Heart left ventricle (tissue), 13 donors: ENCODE measurements around the gene TTC39C.

ENCODE experiments used
- CTCF ChIP-seq, 12 donors: fragments of 200-600 bp; sonication (generic) in 4 of 12; IDR thresholded peaks; one replicate each; pipeline versions ENCODE4 v1.5.0 to v1.8.0; 2018 to 2022; ENCODE audit warnings: antibody characterized with exemption in 12 of 12, mild to moderate bottlenecking in 5 of 12
- POLR2A ChIP-seq, 2 donors: fragments of 450-650 bp; IDR thresholded peaks; one replicate each; pipeline ENCODE4 v1.6.1; 2017; ENCODE audit warnings: antibody characterized with exemption in 2 of 2, mild to moderate bottlenecking in 2 of 2, moderate library complexity in 2 of 2
- donor health status: ischemic (EF 13 %, LVEDD 7.1; RV severe dilation, severe dysfunction).
- donor health status: DM: no; HTN: yes; CAD: no.
- donor health status: DM: no; HTN: no; CAD: no.
- donor health status: ischemic (EF 25% LVEDD 6.9; RV normal size, moderate dysfunction).
- donor health status: ischemic (EF 25% LVEDD 5.7; RV mildly dilated, moderate dysfunction).
- donor health status: ischemic (EF 35%, LVEDD 5.7; RV mildly dilated, moderate dysfunction).
- donor health status: nonischemic (EF 11% LVEDD 7.7; RV severe dilation, severe dysfunction).
- donor health status: DM: yes; HTN: yes; CAD: no.
- donor health status: PGD.
- donor health status: ischemic (EF 29% LVEDD 5.4; RV normal size, mild dysfunction).
- donor health status: nonischemic (EF 23%, LVEDD 6.1; RV moderate dilation, normal function).

- no peak for TF ChIP-seq CTCF (IDR thresholded peaks at IDR 0.05)
- no peak for TF ChIP-seq POLR2A (IDR thresholded peaks at IDR 0.05)
Observed at GRCh38 chr18:24071029-24071428, 56.5 kb downstream of the TTC39C start.
